ENCODE data around the gene HK2. TPM values are rescaled to one million over a fixed set of nuclear protein-coding genes. Genes with fewer than 3 reads are reported as not detected.

HK2 gene
- total RNA-seq, 2 donors from 2014 or later, result 3.4 to 8.1 TPM

DNA sequence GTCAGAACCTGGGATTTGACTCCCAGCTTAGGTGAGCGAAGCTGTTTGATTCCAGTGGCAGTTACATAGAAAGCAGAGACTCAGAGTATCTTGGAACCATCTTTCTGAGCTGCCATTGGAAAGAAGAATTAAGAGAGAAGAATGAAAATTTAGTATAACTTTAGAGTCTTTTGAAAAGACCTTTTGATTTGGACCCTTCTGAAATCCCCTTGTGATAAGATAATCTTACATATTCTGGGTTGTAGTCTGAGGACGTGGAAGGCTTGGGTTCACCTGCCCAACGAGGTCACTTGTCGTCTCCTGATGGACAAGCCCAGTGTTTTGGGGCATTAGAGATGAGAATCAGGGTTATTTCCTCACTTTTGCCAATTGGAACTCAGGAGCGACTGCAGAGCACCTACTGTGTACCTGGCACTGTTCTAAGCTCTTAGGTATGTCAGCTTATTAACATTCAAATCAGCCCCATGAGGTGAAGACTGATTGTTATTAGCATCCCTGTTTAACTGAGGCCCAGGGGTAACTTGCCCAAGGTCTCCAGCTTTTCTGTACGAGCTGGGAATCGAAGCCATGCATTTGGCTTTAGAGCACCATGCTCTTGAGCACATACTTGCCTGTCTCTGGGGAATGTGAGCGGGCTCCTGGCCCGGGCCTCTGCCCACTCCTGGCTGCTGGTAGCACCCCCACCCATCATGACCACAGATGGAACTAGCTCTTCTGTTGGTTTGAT lies 2.9 kb downstream of the HK2 start:
- H3K4me3 ChIP-seq, result no peak overlapping the region
- H3K27ac ChIP-seq, result peak overlapping the region in 1 of 2 donors; percentile 43
- peaks cover 0 to 36% of the 10 kb centered on the region in 2 donors for H3K4me1 ChIP-seq

DNA sequence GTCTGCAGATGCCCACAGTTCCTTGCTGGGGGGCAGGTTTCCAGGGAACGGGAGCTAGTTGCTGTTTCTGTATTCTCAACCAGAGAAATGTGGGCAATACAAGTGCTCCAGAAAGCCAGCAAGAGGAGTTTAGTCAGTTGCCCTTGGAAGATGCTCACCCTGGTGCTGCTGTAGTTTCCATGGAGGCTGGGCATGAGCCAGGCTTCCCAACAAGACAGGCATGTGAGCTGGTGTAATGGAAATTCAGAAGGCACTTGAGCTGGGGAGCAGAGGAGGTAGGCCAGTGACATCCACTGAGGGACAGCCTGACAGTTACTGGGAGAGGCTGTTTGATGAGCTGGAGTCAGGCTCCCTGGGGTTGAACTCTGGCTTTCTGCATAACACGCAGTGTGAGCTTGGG lies 7.7 kb downstream of the HK2 start:
- TF ChIP-seq, protein P1, sequence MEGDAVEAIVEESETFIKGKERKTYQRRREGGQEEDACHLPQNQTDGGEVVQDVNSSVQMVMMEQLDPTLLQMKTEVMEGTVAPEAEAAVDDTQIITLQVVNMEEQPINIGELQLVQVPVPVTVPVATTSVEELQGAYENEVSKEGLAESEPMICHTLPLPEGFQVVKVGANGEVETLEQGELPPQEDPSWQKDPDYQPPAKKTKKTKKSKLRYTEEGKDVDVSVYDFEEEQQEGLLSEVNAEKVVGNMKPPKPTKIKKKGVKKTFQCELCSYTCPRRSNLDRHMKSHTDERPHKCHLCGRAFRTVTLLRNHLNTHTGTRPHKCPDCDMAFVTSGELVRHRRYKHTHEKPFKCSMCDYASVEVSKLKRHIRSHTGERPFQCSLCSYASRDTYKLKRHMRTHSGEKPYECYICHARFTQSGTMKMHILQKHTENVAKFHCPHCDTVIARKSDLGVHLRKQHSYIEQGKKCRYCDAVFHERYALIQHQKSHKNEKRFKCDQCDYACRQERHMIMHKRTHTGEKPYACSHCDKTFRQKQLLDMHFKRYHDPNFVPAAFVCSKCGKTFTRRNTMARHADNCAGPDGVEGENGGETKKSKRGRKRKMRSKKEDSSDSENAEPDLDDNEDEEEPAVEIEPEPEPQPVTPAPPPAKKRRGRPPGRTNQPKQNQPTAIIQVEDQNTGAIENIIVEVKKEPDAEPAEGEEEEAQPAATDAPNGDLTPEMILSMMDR (IDR thresholded peaks at IDR 0.05), result no peak
- H3K27me3 ChIP-seq, result no peaks in the 10 kb centered on the region
- H3K36me3 ChIP-seq, result no peaks in the 10 kb centered on the region
- peak overlapping the region in 1 of 2 donors; percentile 83 for H3K27ac ChIP-seq
- no peak overlapping the region for H3K4me3 ChIP-seq
- H3K4me1 ChIP-seq, result peaks cover 0 to 42% of the 10 kb centered on the region in 2 donors
- DNase-seq (ENCODE audit: low spot score), result no peak
- H3K9me3 ChIP-seq, result no peaks in the 10 kb centered on the region

More for the DNA sequence above, 2.9 kb downstream of the HK2 start:
- Histone ChIP-seq H3K36me3 (no peaks in the 10 kb centered on the region), H3K9me3 (no peaks in the 10 kb centered on the region), H3K27me3 (no peaks in the 10 kb centered on the region)
- TF ChIP-seq, protein P1 (IDR thresholded peaks at IDR 0.05), result no peak
- no peak for DNase-seq (ENCODE audit: low spot score)

DNA sequence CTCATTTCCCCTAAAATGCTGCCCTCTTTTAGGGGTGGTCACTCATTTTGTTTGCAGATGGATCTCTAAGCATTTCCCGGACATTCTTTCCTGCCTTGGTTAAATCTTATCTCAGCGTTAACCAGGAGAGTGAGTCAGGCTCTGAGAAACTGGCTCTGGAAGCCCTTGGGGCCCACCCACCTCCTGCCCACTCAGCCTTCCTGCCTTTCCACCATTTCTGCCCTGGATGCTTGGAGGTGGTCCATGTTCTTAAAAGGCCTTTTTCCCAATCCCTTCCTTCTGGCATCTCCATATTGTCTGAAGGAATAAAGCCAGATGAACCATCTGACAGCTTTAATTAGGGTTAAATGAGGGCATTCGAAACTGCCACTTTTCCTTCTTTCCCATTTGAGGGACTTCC lies 9.5 kb downstream of the HK2 start:
- H3K4me1 ChIP-seq, result peaks cover 0 to 51% of the 10 kb centered on the region in 2 donors
- TF ChIP-seq, protein P1 (IDR thresholded peaks at IDR 0.05), result no peak

DNA sequence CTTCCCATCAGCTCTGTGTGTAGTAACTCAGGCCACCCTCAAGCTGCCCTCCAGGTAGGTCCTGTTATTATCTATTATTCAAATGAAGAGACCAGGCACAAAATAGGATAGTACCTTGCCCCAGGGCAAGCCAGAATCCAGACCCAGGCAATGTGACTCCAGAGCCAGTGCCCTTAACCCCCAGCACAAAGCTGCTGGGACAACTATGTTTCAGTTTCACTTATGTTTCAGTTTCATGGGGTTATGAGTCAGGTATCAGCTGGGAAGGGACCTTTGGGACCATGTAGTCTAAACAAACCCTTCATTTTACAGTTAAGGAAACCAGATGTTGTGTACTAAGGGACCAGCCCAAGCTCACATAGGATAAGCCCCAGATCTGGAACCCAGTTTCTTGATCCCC lies 10.0 kb downstream of the HK2 start:
- no peaks in the 10 kb centered on the region for H3K36me3 ChIP-seq
- H3K9me3 ChIP-seq, result no peaks in the 10 kb centered on the region
- TF ChIP-seq, protein P1 (IDR thresholded peaks at IDR 0.05), result no peak
- H3K27me3 ChIP-seq, result no peaks in the 10 kb centered on the region
- H3K4me3 ChIP-seq, result no peak overlapping the region
- no peak for DNase-seq (ENCODE audit: low spot score)
- peak overlapping the region; percentile 22 to 83 for H3K27ac ChIP-seq
- peaks cover 0 to 56% of the 10 kb centered on the region in 2 donors for H3K4me1 ChIP-seq

More for the DNA sequence above, 9.5 kb downstream of the HK2 start:
- H3K27ac ChIP-seq, result peak overlapping the region in 1 of 2 donors; percentile 83
- no peak overlapping the region for H3K4me3 ChIP-seq
- no peaks in the 10 kb centered on the region for H3K9me3 ChIP-seq
- no peaks in the 10 kb centered on the region for H3K36me3 ChIP-seq
- H3K27me3 ChIP-seq, result no peaks in the 10 kb centered on the region
- no peak for DNase-seq (ENCODE audit: low spot score)

DNA sequence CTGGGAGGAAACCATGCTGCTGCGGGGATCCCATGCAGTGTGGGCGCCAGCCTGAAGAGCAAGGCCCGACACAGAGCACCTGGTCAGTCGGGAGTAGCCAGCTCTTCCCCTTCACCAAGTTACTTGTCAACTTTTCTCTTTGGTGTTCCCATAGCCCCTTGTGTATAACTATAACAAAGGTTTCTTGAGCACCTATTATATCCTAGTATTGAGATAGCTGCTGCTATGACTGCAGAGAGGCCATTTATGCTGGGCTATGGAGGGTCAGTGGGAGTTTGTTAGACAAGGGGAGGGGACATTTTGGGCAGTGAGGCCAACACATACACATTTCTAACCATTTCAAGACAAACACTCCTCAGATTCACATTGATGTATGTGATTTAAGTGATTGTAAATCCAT lies 10.8 kb downstream of the HK2 start:
- Histone ChIP-seq H3K4me3 (no peak overlapping the region), H3K27me3 (no peaks in the 10 kb centered on the region), H3K27ac (peak overlapping the region; percentile 79 to 83), H3K9me3 (no peaks in the 10 kb centered on the region), H3K36me3 (no peaks in the 10 kb centered on the region), H3K4me1 (peaks cover 0 to 64% of the 10 kb centered on the region in 2 donors)
- DNase-seq (ENCODE audit: low spot score), result no peak
- TF ChIP-seq, protein P1 (IDR thresholded peaks at IDR 0.05), result no peak

Measured in right atrium auricular region (tissue), 2 donors.